SK-N-MC (cell line): Measurements from ENCODE around the gene MOB1B.
"Not testable (repeated sequence)": the region's sequence is repeated elsewhere in the genome, so short reads cannot be mapped to it uniquely, and the experiment has no call there.

Experiments used
- EZH2 ChIP-seq: fragments of 200-600 bp; sonication (generic); IDR thresholded peaks from one replicate; pipeline ENCODE4 v1.6.1; 2017; ENCODE audit warnings: antibody characterized with exemption
- FOXP2 ChIP-seq: optimal IDR thresholded peaks from 2 replicates; pipeline ENCODE3; 2011; ENCODE audit warnings: mild to moderate bottlenecking, moderate library complexity; ENCODE audit not compliant: insufficient read depth; ENCODE audit errors: extremely low read length, control extremely low read depth
- POLR2AphosphoS5 ChIP-seq: IDR thresholded peaks from 2 replicates; pipeline ENCODE4 v1.6.1; 2012; ENCODE audit warnings: mild to moderate bottlenecking, low read depth, low read length, borderline replicate concordance

GRCh38 chr4:71005025-71005424, 102.9 kb downstream of the MOB1B start:
- not testable (repeated sequence) for TF ChIP-seq POLR2AphosphoS5, EZH2, FOXP2
